ENCODE results near the gene SSH3. TPM values are rescaled to one million over a fixed set of nuclear protein-coding genes. Genes with fewer than 3 reads are reported as not detected.
A peak's percentile ranks its signal among the peaks of the same experiment; 100 is the strongest.

Gene SSH3
- total RNA-seq, 2 experiments from 2014 or later = 9.2 to 18.5 TPM

GRCh38 chr11:67351275-67352005 is 48.1 kb downstream of the SSH3 start:
- Histone ChIP-seq H3K4me1 (ENCODE audit: insufficient read depth, low read length, poor library complexity, severe bottlenecking) (peaks cover 69% of the 10 kb centered on the region), H3K27ac (ENCODE audit: low read depth, low read length, poor library complexity, severe bottlenecking) (peak overlapping the region; percentile 93), H3K36me3 (ENCODE audit: insufficient read depth, low read length) (peaks cover 9% of the 10 kb centered on the region; the same call in 1 of the 2 replicates), H3K4me2 (ENCODE audit: low read length) (peak overlapping the region; percentile 86), H2AFZ (ENCODE audit: low read length) (no peak overlapping the region), H4K20me1 (ENCODE audit: insufficient read depth, low read length) (no peaks in the 10 kb centered on the region), H3K9me3 (ENCODE audit: low read length) (no peaks in the 10 kb centered on the region), H3K79me2 (ENCODE audit: insufficient read depth, low read depth, low read length) (peaks cover 11% of the 10 kb centered on the region; the same call in 1 of the 2 replicates), H3K9me2 (ENCODE audit: insufficient read depth, low read length) (no peaks in the 10 kb centered on the region), H3K4me3 (ENCODE audit: low read depth, low read length, poor library complexity, severe bottlenecking) (peak overlapping the region; percentile 77)
- intact Hi-C loops (cut with micrococcal nuclease; ENCODE audit: unreplicated experiment) = loop anchor here (1.0 to 10.0 kb wide), 5 partner anchors 31 to 233 kb away; partner anchors contain the start of genes AIP, CDK2AP2, GSTP1 and PITPNM1
- POLR2A ChIA-PET = interaction anchor here (0.6 to 9.3 kb wide), 9 partner anchors 16 to 136 kb away, joined by 3 to 106 read pairs (median 3); no protein-coding TSS in a partner anchor
- CTCF ChIA-PET (ENCODE audit: unreplicated experiment) = interaction anchor here (0.6 to 7.3 kb wide), 9 partner anchors 9 to 884 kb away, joined by 3 to 136 read pairs (median 4); partner anchors contain the start of genes CLCF1 and PPP1CA
- DNase-seq (ENCODE audit: low spot score) = peak; percentile 84
- BruUV-seq (replicated peaks) = TSS peak; percentile 83
- TF ChIP-seq EZH2phosphoT487 (IDR thresholded peaks at IDR 0.05; ENCODE audit: borderline replicate concordance, low read depth, low read length) = no peak
- TF ChIP-seq, protein P1, sequence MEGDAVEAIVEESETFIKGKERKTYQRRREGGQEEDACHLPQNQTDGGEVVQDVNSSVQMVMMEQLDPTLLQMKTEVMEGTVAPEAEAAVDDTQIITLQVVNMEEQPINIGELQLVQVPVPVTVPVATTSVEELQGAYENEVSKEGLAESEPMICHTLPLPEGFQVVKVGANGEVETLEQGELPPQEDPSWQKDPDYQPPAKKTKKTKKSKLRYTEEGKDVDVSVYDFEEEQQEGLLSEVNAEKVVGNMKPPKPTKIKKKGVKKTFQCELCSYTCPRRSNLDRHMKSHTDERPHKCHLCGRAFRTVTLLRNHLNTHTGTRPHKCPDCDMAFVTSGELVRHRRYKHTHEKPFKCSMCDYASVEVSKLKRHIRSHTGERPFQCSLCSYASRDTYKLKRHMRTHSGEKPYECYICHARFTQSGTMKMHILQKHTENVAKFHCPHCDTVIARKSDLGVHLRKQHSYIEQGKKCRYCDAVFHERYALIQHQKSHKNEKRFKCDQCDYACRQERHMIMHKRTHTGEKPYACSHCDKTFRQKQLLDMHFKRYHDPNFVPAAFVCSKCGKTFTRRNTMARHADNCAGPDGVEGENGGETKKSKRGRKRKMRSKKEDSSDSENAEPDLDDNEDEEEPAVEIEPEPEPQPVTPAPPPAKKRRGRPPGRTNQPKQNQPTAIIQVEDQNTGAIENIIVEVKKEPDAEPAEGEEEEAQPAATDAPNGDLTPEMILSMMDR (conservative IDR thresholded peaks at IDR 0.05; ENCODE audit: low read length) = peak; percentile 94

DNA sequence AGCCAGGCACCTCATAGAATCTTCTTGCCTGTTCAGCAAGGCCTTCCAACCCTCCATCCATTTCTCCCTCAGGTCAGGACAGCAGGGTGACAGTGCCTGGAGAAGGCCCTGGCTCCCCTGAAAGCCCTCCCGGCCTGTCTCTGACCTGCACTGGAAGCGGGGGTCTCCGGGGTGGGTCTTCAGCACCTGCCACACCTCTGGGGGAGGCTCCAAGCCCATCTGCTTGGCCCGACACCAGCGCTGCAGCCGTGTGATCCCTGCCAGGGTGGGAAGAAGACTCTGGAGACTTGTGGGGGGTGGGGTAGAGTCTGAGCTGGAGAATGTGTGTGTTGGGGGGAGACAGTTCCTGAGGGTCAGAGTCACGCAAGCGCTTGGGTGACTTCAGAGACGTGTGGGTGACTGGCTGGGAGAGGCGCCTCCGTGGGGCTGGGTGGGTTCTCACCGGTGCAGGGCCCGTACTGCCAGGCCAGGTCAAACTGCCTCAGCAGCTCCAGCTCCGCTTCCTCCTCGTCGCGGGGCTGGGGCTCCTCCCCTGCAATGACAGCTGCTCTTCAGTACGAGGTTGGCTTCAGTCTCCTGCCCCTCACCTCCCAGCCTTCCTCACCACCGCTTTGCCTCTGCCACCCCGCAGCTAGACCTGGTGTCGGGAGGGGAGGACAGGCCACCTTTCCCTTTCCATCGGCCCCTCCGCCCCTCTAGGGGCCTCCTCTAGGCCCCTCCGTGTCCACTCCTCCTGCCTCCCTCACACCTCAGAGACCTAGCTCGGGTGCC is 49.4 kb downstream of the SSH3 start:
- H3K36me3 ChIP-seq (ENCODE audit: insufficient read depth, low read length) = peaks cover 9% of the 10 kb centered on the region; the same call in 1 of the 2 replicates
- ChIA-PET POLR2A (interaction anchor here (0.6 to 9.3 kb wide), 14 partner anchors 8 to 459 kb away, joined by 3 to 106 read pairs (median 3); partner anchors contain the start of gene RAD9A), CTCF (ENCODE audit: unreplicated experiment) (interaction anchor here (0.6 to 7.3 kb wide), 6 partner anchors 25 to 114 kb away, joined by 3 to 136 read pairs (median 4); partner anchors contain the start of gene PTPRCAP)
- DNase-seq (ENCODE audit: low spot score) = peak; percentile 89
- H3K4me2 ChIP-seq (ENCODE audit: low read length) = peak overlapping the region; percentile 86
- peaks cover 11% of the 10 kb centered on the region; the same call in 1 of the 2 replicates for H3K79me2 ChIP-seq (ENCODE audit: insufficient read depth, low read depth, low read length)
- H4K20me1 ChIP-seq (ENCODE audit: insufficient read depth, low read length) = no peaks in the 10 kb centered on the region
- intact Hi-C loops (cut with micrococcal nuclease; ENCODE audit: unreplicated experiment) = loop anchor here (5.0 to 10.0 kb wide), 4 partner anchors 115 to 232 kb away; partner anchors contain the start of genes AIP, CDK2AP2, GSTP1 and PITPNM1
- no TSS peak for BruUV-seq (replicated peaks)
- peaks cover 79% of the 10 kb centered on the region for H3K4me1 ChIP-seq (ENCODE audit: insufficient read depth, low read length, poor library complexity, severe bottlenecking)
- no peaks in the 10 kb centered on the region for H3K9me2 ChIP-seq (ENCODE audit: insufficient read depth, low read length)
- TF ChIP-seq, protein P1 (conservative IDR thresholded peaks at IDR 0.05; ENCODE audit: low read length) = no peak
- TF ChIP-seq EZH2phosphoT487 (IDR thresholded peaks at IDR 0.05; ENCODE audit: borderline replicate concordance, low read depth, low read length) = no peak
- H3K4me3 ChIP-seq (ENCODE audit: low read depth, low read length, poor library complexity, severe bottlenecking) = peak overlapping the region; percentile 77
- no peaks in the 10 kb centered on the region for H3K9me3 ChIP-seq (ENCODE audit: low read length)
- no peak overlapping the region for H2AFZ ChIP-seq (ENCODE audit: low read length)
- peak overlapping the region; percentile 93 for H3K27ac ChIP-seq (ENCODE audit: low read depth, low read length, poor library complexity, severe bottlenecking)

All from OCI-LY7 (cell line).